Stimulated activated CD4-positive, alpha-beta T cell treated with anti-CD3 and anti-CD28 coated beads, Interleukin-4, amount 100 ng/mL, for 24 hours (primary cell): Measurements from ENCODE around the gene STOML2.

Experiments
- DNase-seq: peaks from one replicate; pipeline ENCODE4 v3.0.0-alpha.2; 2020

Gene STOML2

DNA sequence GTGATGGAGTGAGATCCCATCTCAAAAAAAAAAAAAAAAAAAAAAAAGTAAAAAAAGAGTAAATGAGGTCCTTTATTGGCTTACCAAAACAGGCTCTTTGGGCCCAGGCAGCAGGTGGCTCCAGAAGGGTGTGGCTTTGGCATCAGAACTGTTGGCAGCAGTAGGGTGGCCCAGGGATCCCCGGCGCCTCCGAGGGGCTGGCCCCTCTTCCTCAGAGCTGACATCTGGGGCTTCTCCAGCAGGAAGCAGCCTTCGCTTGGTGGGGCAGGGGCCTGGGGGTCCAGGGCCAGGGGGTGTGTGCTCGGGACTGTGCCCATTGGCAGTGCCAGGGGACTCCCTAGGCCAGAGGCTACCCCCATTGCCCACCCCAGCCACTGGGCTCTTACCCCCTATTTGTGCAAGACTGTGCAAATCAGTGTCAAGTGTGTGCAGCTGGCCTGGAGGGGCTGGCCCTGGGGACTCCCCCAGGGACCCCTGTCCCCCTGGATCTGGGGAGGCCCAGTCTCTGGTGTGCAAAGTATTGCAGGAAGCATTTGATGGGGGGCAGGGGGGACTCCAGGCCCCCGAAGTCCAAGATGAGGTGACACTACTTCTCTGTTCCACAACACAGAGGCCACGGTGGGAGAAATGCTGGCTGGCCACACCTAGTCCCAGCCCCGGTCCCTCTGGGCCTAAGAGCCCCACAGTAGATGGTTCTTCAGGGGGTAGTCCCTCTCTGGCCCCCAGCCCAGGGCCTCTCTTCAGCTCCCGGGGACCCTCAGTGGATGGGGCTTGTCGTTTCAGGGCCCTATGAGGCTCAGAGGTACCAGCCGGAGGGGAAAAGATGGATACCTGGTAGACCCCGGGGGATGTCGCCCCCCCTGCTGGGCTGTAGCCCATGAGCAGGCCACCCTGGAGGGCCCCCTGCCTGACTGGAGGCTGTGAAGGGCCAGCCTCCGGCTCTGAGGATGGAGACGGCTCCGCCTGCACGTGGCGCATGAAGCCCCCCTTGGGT lies 4.7 kb upstream of the STOML2 start:
- DNase-seq = no peak

GRCh38 chr9:35106343-35106730 lies 3.4 kb upstream of the STOML2 start:
- DNase-seq = no peak

DNA sequence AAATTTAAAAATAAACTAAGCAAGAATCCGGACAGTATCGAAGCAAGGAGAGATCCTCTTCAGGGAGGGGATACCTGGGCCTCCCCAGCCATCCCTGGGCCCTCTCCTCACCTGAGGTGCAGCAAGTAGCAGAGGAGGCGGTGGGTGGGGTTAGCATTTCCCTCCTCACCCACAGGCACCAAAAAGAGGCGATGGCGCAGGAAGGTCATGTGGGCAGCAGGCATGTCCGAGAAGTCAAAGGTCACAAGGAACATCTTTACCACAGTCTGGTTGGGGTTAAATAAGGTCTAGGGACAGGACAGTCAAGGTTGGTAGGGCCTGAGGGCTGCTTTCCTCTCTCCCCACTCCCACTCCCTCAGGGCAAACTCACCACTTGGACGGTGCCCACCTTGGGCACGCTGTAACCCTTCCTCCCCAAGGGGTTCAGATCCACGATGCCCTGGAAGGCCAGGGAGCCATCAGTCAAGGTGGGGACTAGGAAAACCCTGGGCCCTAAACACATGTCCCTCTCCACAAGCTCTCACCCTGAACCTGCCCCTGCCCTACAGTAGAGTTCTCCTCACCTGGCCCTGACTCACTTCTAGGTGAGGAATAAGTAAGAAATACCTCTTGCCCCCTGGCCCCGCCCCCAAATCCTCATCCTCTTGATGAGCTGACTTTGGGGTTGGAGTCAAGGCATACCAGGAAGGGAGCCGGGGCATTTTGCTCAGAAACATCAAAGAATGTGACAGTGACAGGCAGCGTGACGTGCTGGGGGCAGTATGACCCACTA lies 2.8 kb upstream of the STOML2 start:
- DNase-seq = no peak

DNA sequence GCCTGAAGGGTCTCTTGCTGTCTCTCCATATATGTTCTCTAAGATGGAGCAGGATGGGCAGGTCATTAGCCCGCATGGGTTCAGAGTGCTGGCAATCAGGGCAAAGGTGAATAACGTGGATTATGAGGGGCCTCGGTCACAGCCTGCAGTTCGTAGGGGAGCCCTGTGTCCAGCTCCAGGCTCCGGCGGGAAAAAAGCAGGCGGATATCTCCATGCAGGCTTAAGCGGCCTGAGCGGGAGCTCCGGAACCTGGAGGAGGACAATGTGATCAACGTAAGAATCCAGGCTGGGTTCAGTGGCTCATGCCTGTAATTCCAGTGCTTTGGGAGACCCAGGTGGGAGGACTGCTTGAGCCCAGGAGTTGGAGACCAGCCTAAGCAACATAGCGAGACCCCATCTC lies 2.2 kb upstream of the STOML2 start:
- DNase-seq = no peak

- no peak for DNase-seq
Measured at GRCh38 chr9:35104586-35104985, 1.7 kb upstream of the STOML2 start.

GRCh38 chr9:35103660-35104191 lies 795 bp upstream of the STOML2 start:
- DNase-seq = no peak

DNA sequence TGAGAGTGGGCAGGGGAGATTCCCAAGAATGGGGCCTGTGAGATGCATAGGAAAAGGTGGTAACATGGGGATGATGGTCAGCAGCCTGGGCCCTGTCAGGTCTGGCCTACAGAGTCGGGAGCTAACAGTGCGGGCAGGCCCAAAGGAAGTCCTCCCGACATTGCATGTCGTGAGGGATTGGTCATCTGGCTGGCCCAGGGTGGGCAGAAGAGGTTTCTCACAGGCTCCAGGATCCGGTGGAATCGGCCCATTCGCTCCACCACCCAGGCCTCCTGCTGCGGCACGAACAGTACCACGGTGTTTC lies 514 bp downstream of the STOML2 start:
- DNase-seq = no peak

GRCh38 chr9:35097573-35097972 lies 5.4 kb downstream of the STOML2 start:
- DNase-seq = no peak

GRCh38 chr9:35096035-35096849 lies 6.7 kb downstream of the STOML2 start, which contains the start of gene PIGO:
PIGO (minus strand) TSS chr9:35096591; CDS start chr9:35095565, 1,026 bp downstream.
- DNase-seq = peak; percentile 91

DNA sequence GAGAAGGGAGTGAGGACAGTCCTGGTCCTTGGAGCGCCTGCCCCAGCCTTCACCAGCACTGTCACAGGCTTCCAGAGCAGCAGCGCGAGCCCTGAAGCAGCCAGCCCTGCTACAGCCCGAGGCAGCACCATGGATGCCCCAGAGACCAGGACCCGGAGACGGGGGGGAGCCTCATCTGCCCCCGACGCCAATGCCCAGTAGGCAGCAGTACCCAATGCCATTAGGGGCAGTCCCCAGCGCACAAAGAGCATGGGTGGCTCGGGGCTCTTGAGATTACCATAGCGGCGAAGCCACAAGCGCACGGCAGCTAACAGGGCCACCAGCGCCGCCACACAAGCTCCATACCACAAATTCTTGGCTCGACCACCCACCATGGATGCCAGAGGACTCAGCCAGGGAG lies 11.4 kb downstream of the STOML2 start:
- no peak for DNase-seq

DNA sequence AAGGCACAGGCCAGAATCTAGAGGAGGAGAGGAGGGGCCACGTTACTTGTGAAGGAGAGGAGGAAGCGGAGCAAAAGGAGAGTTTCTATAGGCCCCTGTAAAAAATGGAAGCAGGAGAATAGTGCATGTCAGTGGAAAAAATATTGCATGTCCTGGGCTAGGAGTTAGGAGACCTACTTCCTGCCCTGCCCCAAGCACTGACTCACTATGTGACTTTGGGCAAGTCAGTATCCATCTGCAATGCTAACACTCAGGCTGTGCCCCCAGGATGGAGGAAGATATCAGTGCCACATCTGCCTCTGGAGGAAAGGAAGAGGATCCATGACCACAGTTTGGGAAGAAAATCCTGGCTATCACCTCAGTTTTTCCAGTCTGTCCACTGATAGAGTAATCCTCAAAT lies 13.5 kb downstream of the STOML2 start:
- DNase-seq = no peak

GRCh38 chr9:35085078-35085477 lies 17.9 kb downstream of the STOML2 start:
- no peak for DNase-seq

- DNase-seq = peak; percentile 86
Measured at GRCh38 chr9:35079426-35080341, 23.2 kb downstream of the STOML2 start, which contains the start of gene FANCG. FANCG (minus strand) TSS chr9:35079942; CDS start chr9:35079524, 418 bp downstream.

GRCh38 chr9:35079041-35079425 lies 23.9 kb downstream of the STOML2 start:
- no peak for DNase-seq

DNA sequence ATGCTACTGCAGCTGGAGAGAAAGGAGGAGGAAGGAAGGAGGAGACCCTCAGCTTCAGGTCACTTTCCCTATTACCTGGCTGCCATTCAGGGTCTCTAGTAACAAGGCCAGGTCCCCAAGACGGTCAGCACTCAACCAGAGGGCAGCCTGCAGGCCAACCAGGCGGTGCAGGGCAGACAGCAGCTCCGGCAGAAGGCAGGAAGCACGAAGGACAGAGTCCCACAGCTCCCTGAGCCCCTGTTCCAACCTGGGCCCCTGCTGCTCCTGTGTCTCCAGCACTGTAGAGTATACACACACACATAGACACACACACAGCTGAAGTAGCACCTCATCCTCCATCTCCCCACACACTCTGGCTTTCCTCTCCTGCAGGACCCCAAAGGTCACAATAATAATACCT lies 24.9 kb downstream of the STOML2 start:
- DNase-seq = no peak

- no peak for DNase-seq
Measured at GRCh38 chr9:35076848-35077247, 26.1 kb downstream of the STOML2 start.

DNA sequence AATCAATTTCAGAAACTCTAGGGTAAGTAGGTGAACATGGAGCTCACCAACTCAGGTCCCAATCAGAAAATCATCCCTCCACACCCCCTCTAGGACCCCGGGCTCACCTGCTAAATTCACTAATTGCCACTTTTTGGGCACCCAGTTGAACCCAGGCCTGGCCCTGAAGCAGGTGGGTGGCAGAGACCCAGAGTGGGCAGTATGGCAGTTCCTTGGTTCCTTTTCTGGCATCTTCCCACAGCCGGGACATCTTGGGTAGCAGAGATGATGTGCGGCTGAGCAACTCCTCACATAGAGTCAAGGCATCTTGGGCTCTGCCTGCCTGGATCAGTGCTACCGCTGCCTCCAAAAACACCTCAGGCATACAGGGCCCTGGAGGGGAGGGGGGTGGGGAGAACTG lies 27.6 kb downstream of the STOML2 start:
- no peak for DNase-seq

DNA sequence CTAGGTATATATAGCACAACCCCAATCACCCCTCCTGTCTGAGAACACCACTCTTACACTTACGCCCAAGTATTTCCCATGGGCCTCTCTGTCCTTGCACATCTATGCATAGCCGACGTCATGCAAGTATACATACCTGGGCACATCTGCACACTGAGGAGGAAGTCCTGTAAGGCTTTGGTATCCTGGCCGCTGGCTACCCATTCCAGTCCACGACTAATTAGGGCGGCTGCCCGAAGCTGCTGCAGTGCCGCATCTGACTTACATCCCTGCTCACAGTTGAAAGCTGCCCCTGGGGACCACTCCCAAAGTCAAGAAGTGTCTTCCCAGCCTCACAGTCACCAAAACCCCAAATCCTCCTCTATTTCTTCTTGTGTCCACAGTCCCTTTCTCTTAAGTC lies 28.1 kb downstream of the STOML2 start:
- DNase-seq = no peak

- DNase-seq = no peak
Measured at GRCh38 chr9:35074141-35074540, 28.8 kb downstream of the STOML2 start.

GRCh38 chr9:35073279-35073612 lies 29.7 kb downstream of the STOML2 start:
- DNase-seq = peak; percentile 16

GRCh38 chr9:35072461-35073278 lies 30.3 kb downstream of the STOML2 start, which contains the start of gene VCP:
VCP (minus strand) TSS chr9:35072625; CDS start chr9:35072353, 272 bp downstream.
- peak; percentile 98 for DNase-seq
